IMR-90 (cell line): ENCODE data around the gene GPC6.

Source experiments
- MAFK ChIP-seq: IDR thresholded peaks from 2 replicates; pipeline ENCODE4 v1.6.1; 2012; ENCODE audit warnings: low read depth, low read length, improper control_type of control experiment
- TF ChIP-seq, protein P1 (sequence below): conservative IDR thresholded peaks from 2 replicates; pipeline ENCODE4 v1.5.1; 2012; ENCODE audit warnings: mild to moderate bottlenecking, low read depth, low read length, improper control_type of control experiment

DNA sequence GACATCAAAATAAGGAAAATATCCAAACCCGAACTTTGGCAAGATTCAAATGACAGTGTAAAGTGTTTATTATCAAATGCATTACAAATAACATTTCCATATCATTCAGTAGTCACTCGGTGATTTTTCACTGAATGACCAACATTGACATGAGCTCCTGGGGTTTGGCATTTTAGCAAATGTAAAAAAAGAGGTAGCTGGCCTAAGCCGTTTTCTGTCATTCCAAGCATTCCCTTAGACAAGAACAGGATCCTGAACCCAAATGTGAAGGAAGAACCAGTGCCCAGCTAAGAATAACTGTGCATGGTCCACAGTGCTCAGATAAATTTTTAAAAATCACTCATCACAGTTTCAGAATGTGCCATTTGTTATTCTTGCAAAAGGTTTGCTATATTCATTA lies 327.9 kb downstream of the GPC6 start:
- TF ChIP-seq, protein P1, sequence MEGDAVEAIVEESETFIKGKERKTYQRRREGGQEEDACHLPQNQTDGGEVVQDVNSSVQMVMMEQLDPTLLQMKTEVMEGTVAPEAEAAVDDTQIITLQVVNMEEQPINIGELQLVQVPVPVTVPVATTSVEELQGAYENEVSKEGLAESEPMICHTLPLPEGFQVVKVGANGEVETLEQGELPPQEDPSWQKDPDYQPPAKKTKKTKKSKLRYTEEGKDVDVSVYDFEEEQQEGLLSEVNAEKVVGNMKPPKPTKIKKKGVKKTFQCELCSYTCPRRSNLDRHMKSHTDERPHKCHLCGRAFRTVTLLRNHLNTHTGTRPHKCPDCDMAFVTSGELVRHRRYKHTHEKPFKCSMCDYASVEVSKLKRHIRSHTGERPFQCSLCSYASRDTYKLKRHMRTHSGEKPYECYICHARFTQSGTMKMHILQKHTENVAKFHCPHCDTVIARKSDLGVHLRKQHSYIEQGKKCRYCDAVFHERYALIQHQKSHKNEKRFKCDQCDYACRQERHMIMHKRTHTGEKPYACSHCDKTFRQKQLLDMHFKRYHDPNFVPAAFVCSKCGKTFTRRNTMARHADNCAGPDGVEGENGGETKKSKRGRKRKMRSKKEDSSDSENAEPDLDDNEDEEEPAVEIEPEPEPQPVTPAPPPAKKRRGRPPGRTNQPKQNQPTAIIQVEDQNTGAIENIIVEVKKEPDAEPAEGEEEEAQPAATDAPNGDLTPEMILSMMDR: no peak
- no peak for TF ChIP-seq MAFK
